Ishikawa (cell line): ENCODE measurements around the gene RBP3.

ENCODE experiments used
- CREB1 ChIP-seq: IDR thresholded peaks from 2 replicates; pipeline ENCODE4 v1.6.1; 2012; ENCODE audit warnings: low read depth
- EP300 ChIP-seq: IDR thresholded peaks from 2 replicates; pipeline ENCODE4 v1.6.1; 2012; ENCODE audit warnings: borderline replicate concordance
- NFIC ChIP-seq: IDR thresholded peaks from 2 replicates; pipeline ENCODE4 v1.6.1; 2012
- RAD21 ChIP-seq: IDR thresholded peaks from 2 replicates; pipeline ENCODE4 v1.6.1; 2012; ENCODE audit warnings: low read depth
- TAF1 ChIP-seq: IDR thresholded peaks from 2 replicates; pipeline ENCODE4 v1.6.1; 2012; ENCODE audit warnings: low read depth, mild to moderate bottlenecking
- YY1 ChIP-seq: IDR thresholded peaks from 2 replicates; pipeline ENCODE4 v1.6.1; 2012; ENCODE audit warnings: low read depth
- TF ChIP-seq, protein P1 (sequence below): IDR thresholded peaks from 2 replicates; pipeline ENCODE4 v1.6.1; 2012

DNA sequence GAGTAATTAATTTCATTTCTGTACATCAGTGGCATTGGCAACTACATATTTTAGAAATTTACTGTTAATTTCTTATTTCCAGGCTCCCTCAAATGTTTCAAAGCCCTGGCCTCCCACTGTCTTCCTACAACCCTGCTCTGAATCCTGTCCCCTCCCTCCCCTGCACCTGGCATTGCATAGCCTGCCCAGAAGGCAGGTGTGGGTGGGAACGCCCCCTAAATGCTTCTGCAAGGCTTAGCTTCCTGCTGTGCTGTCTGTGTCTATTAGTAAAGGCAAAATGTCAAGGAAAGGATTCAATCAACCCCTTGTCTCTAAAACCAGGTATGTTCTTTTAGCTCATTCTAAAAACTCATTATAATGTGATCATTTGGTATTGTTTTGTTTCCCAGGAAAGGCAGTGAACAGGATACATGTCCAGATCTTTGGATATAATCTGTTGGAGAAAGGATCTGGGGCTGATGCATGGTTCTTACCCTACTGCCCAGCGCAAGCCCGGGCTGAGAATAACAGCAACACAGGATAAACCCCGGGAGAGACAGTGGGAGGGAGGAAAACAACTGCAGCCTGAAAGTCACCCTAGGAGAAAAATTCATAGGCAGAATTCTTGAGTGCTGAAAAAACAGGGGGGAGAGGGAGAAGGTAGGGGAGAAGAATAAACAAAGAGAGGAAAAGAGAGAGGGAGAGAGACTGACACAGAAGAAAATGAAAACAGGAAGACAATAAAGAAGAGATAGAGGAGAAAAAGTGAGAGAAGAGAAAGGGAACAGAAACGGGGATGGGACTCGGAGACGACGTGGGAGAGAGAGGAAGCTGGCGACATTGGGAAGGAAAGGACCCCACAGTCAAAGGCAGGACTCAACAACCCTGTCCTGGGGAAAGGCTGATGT is 35.3 kb downstream of the RBP3 start:
- TF ChIP-seq, protein P1, sequence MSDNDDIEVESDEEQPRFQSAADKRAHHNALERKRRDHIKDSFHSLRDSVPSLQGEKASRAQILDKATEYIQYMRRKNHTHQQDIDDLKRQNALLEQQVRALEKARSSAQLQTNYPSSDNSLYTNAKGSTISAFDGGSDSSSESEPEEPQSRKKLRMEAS = no peak; the same call in 1 of the 2 replicates
- TF ChIP-seq CREB1 = no peak
- TF ChIP-seq NFIC = peak; percentile 30; the same call in 1 of the 2 replicates
- no peak for TF ChIP-seq EP300
- no peak for TF ChIP-seq YY1
- no peak for TF ChIP-seq RAD21
- no peak for TF ChIP-seq TAF1
